ENCODE results near the gene ARHGAP42. TPM values are rescaled to one million over a fixed set of nuclear protein-coding genes. Genes with fewer than 3 reads are reported as not detected.

The ARHGAP42 gene
- total RNA-seq, 1 experiment from 2014 or later: 39.1 TPM

DNA sequence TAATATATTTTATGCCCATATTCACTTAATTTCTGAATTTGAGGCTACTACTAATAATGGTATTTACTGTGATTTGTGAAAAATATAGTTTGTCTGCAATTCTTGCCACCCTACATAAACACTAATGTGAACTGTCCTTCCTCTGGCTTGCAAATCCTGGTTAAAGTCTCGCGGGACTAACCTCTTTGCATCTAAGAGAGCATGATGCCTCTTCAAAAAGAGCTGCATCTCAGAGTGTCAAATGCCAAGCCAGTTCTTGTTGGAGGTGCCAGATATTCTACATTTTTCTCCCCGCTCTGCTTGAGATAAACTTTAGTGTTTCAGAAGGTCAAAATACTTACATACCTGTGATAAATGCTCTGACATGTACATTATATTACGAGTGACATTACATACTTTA, 2.1 kb downstream of the ARHGAP42 start:
- H3K23me2 ChIP-seq (ENCODE audit: insufficient read length, low read depth, low read length, poor library complexity, severe bottlenecking): peaks cover 7% of the 10 kb centered on the region
- Mint-ChIP-seq H3K27ac (peak overlapping the region in 1 of 3 experiments; percentile 11; a peak in 2 of 7 replicates), H3K4me3 (peak overlapping the region; percentile 72 to 94), H3K4me1 (peaks cover 44 to 48% of the 10 kb centered on the region in 2 experiments), H3K27me3 (ENCODE audit: low read depth) (no peaks in the 10 kb centered on the region), H3K36me3 (ENCODE audit: insufficient read depth in 1 of 3, low read depth in 3 of 3) (peaks cover 7 to 20% (median 17%) of the 10 kb centered on the region in 3 experiments), H3K9me3 (no peaks in the 10 kb centered on the region; a peak in 2 of 5 replicates)
- H3K23ac ChIP-seq (ENCODE audit: insufficient read length, low read depth, low read length): no peak overlapping the region
- no peak overlapping the region for H2BK15ac ChIP-seq (ENCODE audit: low read depth, low read length)
- H3K14ac ChIP-seq (ENCODE audit: insufficient read depth, low read length): no peak overlapping the region
- H3K56ac ChIP-seq (ENCODE audit: insufficient read length, low read depth, low read length): no peak overlapping the region
- no peak overlapping the region for H3T11ph ChIP-seq (ENCODE audit: low read length)
- no peak overlapping the region for H3K18ac ChIP-seq (ENCODE audit: insufficient read length, low read depth, low read length)
- H3K9ac ChIP-seq (ENCODE audit: extremely low read depth, insufficient read length, low read length): peak overlapping the region; percentile 26
- H3K4ac ChIP-seq (ENCODE audit: low read depth, low read length): no peak overlapping the region
- no peaks in the 10 kb centered on the region; the same call in 1 of the 2 replicates for H3K4me1 ChIP-seq (ENCODE audit: insufficient read depth, low read length)
- WGBS (ENCODE audit: extremely low coverage, insufficient read length, low lambda C conversion rate): no CpG with 5 or more reads among the region's 4 CpGs
- no peak overlapping the region for H2AK5ac ChIP-seq (ENCODE audit: insufficient read length, low read length)
- no peak overlapping the region for H4K8ac ChIP-seq (replicated peaks; ENCODE audit: insufficient read length, low read depth, low read length)
- H2BK5ac ChIP-seq (ENCODE audit: insufficient read length, low read length): no peak overlapping the region
- TF ChIP-seq, protein P1, sequence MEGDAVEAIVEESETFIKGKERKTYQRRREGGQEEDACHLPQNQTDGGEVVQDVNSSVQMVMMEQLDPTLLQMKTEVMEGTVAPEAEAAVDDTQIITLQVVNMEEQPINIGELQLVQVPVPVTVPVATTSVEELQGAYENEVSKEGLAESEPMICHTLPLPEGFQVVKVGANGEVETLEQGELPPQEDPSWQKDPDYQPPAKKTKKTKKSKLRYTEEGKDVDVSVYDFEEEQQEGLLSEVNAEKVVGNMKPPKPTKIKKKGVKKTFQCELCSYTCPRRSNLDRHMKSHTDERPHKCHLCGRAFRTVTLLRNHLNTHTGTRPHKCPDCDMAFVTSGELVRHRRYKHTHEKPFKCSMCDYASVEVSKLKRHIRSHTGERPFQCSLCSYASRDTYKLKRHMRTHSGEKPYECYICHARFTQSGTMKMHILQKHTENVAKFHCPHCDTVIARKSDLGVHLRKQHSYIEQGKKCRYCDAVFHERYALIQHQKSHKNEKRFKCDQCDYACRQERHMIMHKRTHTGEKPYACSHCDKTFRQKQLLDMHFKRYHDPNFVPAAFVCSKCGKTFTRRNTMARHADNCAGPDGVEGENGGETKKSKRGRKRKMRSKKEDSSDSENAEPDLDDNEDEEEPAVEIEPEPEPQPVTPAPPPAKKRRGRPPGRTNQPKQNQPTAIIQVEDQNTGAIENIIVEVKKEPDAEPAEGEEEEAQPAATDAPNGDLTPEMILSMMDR (conservative IDR thresholded peaks at IDR 0.05): no peak
- no peak for DNase-seq
- no peaks in the 10 kb centered on the region for H4K20me1 ChIP-seq (ENCODE audit: control insufficient read depth, insufficient read depth, insufficient read length)
- H2BK20ac ChIP-seq (ENCODE audit: low read depth, low read length, poor library complexity, severe bottlenecking): no peak overlapping the region
- no peak overlapping the region for H2AFZ ChIP-seq (ENCODE audit: low read length)
- H3K9me3 ChIP-seq (ENCODE audit: control insufficient read depth, low read depth, low read length): no peaks in the 10 kb centered on the region
- H2BK120ac ChIP-seq (ENCODE audit: low read depth, low read length, poor library complexity, severe bottlenecking): no peak overlapping the region
- no peak overlapping the region for H2BK12ac ChIP-seq (ENCODE audit: insufficient read length, low read depth, low read length)
- H3K27ac ChIP-seq (ENCODE audit: insufficient read length, low read depth, low read length): no peak overlapping the region
- H3K4me2 ChIP-seq (ENCODE audit: insufficient read depth, insufficient read length, low read length): peak overlapping the region; percentile 98
- H4K91ac ChIP-seq (ENCODE audit: insufficient read length, low read depth, low read length): no peak overlapping the region
- H3K27me3 ChIP-seq (ENCODE audit: insufficient read depth, low read length): no peaks in the 10 kb centered on the region
- peaks cover 6% of the 10 kb centered on the region; the same call in 1 of the 2 replicates for H3K79me2 ChIP-seq (ENCODE audit: insufficient read depth, low read length)
- H4K5ac ChIP-seq (ENCODE audit: insufficient read length, low read depth, low read length): no peak overlapping the region
- H3K79me1 ChIP-seq (ENCODE audit: insufficient read depth, low read depth, low read length, poor library complexity, severe bottlenecking): peaks cover 5% of the 10 kb centered on the region

Data from H9 (cell line).